Caco-2 (cell line): ENCODE data around the gene NSUN2. TPM values are rescaled to one million over a fixed set of nuclear protein-coding genes. Genes with fewer than 3 reads are reported as not detected.

Experiments
- Bru-seq: library from RNA; stranded (reverse); fragments of 400-500 nt; gene quantifications from one replicate; lab custom pipeline; 2021; lab: Mats Ljungman, UMichigan
- BruChase-seq, 2 experiments: library from RNA; stranded (reverse); fragments of 400-500 nt; gene quantifications; one replicate each; lab custom pipeline; 2021; lab: Mats Ljungman, UMichigan
- BruUV-seq: library from RNA; stranded (reverse); fragments of 400-500 nt; replicated peaks from 2 replicates; lab custom pipeline; 2021; lab: Mats Ljungman, UMichigan
- CTCF ChIA-PET: fragments of 300-600 bp; sonication (Branson Sonifier 250); formaldehyde crosslinking; loops from one replicate; lab custom pipeline; 2022; ENCODE audit warnings: antibody characterized with exemption; lab: Charles Lee
- POLR2A ChIA-PET: fragments of 300-600 bp; sonication (Branson Sonifier 250); formaldehyde crosslinking; loops from one replicate; lab custom pipeline; 2022; ENCODE audit warnings: antibody characterized with exemption; lab: Charles Lee
- DNase-seq, 2 experiments: peaks; one replicate each; pipeline versions ENCODE4 v3.0.0 to v3.0.0-alpha.2; 2020 to 2022
- H3K27me3 ChIP-seq: replicated peaks from 2 replicates; pipeline ENCODE4 v1.6.0; 2011; ENCODE audit warnings: low read length; ENCODE audit not compliant: control insufficient read depth, insufficient read depth
- H3K36me3 ChIP-seq: 2 replicates; pipeline ENCODE4 v1.5.1; 2011; ENCODE audit warnings: low read length; ENCODE audit not compliant: control insufficient read depth, insufficient read depth
- H3K4me1 ChIP-seq: fragments of 250-450 bp; sonication (Bioruptor Pico); 2 replicates; pipeline ENCODE4 v1.5.1; 2020; ENCODE audit warnings: mild to moderate bottlenecking
- H3K4me3 ChIP-seq: 2 replicates; pipeline ENCODE4 v1.5.1; 2011; ENCODE audit warnings: low read depth, mild to moderate bottlenecking, control low read depth, low read length
- H3K9me3 ChIP-seq: fragments of 250-450 bp; sonication (Bioruptor Pico); 2 replicates; pipeline ENCODE4 v1.5.1; 2020; ENCODE audit warnings: mild to moderate bottlenecking, moderate library complexity
- H3K27ac Mint-ChIP-seq: one replicate; pipeline ENCODE4 v1.8.0; 2022; ENCODE audit warnings: mixed read lengths; ENCODE audit not compliant: unreplicated experiment
- H3K27me3 Mint-ChIP-seq: one replicate; pipeline ENCODE4 v1.8.0; 2022; ENCODE audit warnings: mixed read lengths; ENCODE audit not compliant: insufficient read depth, unreplicated experiment
- H3K36me3 Mint-ChIP-seq: one replicate; pipeline ENCODE4 v1.8.0; 2022; ENCODE audit warnings: mild to moderate bottlenecking, mixed read lengths; ENCODE audit not compliant: insufficient read depth, unreplicated experiment
- H3K4me1 Mint-ChIP-seq: one replicate; pipeline ENCODE4 v1.8.0; 2022; ENCODE audit warnings: low read depth, mixed read lengths; ENCODE audit not compliant: unreplicated experiment
- H3K4me3 Mint-ChIP-seq: one replicate; pipeline ENCODE4 v1.8.0; 2022; ENCODE audit warnings: mild to moderate bottlenecking, moderate library complexity, mixed read lengths; ENCODE audit not compliant: unreplicated experiment
- H3K9me3 Mint-ChIP-seq: one replicate; pipeline ENCODE4 v1.8.0; 2022; ENCODE audit warnings: mixed read lengths; ENCODE audit not compliant: unreplicated experiment
- intact Hi-C: fragments of 100-400 bp; cut with micrococcal nuclease; formaldehyde crosslinking; loops from one replicate; pipeline ENCODE4 v1.10.0; 2022; ENCODE audit not compliant: unreplicated experiment
- long read RNA-seq: library from polyadenylated mRNA; stranded (forward); transcript quantifications from one replicate; pipeline ENCODE4 v2.0.0, GENCODE V29; 2022
- total RNA-seq: library from RNA; stranded (reverse); gene quantifications from 2 replicates; pipeline ENCODE4 v1.2.3, GENCODE V29; 2022
- TF ChIP-seq, protein P1 (sequence below), 2 experiments: fragments of 200-600 bp in 1 of 2; IDR thresholded peaks; 1 replicate in 1 of 2; 2 replicates in 1 of 2; pipeline versions ENCODE4 v1.5.1 to v1.8.0; 2011 to 2022; ENCODE audit warnings: antibody characterized with exemption in 1 of 2, control low read depth in 1 of 2, inconsistent platforms in 1 of 2, low read depth in 1 of 2, low read length in 1 of 2, mild to moderate bottlenecking in 1 of 2, moderate library complexity in 1 of 2; ENCODE audit not compliant: insufficient read depth in 1 of 2, severe bottlenecking in 1 of 2, unreplicated experiment in 1 of 2

Gene NSUN2
- total RNA-seq (93.8 and 105 TPM in 2 replicates), Bru-seq, nascent RNA (percentile 96 among the genes with signal in this experiment), BruChase-seq, experiment 1, labeled RNA remaining after a 2-hour chase (percentile 95 among the genes with signal in this experiment), BruChase-seq, experiment 2, labeled RNA remaining after a 6-hour chase (percentile 95 among the genes with signal in this experiment)
- long read RNA-seq, transcript NSUN2-201 (19 exons, 3,303 nt) = major isoform, 159 of 216 reads
- long read RNA-seq, transcript NSUN2-206 (18 exons, 2,619 nt) = minor isoform, 7 of 216 reads
- long read RNA-seq, partial matches to known transcripts = 19 of 216 reads
- long read RNA-seq, other reads (novel, unspliced or antisense) = 31 of 216 reads

DNA sequence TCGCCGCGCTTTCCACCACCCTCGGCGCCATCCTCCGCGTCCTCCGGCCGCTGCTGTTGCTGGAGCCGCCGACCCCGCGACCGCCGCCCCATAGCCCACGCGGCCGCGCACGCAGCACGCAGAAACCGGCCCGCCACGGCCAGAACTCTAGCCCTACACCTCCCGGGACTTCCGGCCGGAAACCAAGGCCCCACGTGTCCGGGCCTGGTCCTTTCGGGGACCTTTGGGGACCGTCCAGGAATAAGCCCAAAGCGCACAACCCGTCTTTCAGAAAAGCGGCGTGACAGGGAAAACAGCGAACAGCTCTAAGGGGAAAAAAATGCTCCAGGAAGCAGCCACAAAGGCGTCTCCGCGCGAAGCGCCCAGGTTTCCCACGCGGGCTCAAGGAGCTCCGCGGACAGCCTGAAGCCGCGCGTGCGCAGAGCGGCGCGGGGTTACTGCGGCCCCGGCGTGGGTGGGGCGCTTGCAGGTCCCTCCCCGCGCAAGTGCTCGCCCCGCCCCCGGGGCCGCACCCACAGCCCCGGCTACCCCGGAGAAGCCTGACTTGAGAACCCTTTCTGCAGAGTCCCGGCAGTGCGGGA, at the start of gene NSUN2, which contains the start of gene SRD5A1:
TSS of gene NSUN2 (minus strand) at position 157 of the 581 bp plus-strand sequence. CDS start at position 92, 65 bp downstream.
TSS of gene SRD5A1 (plus strand) at position 553 of the 581 bp plus-strand sequence. CDS start 137 bp downstream, outside the sequence.
- Histone ChIP-seq H3K4me1 (peaks cover 7% of the 10 kb centered on the region; the same call in 1 of the 2 replicates), H3K4me3 (peak within 1 kb of the TSS; percentile 96), H3K27me3 (no peaks in the 10 kb centered on the region), H3K9me3 (no peaks in the 10 kb centered on the region), H3K36me3 (peaks cover 2% of the 10 kb centered on the region)
- no TSS peak for BruUV-seq
- DNase-seq = peak; percentile 89 to 91
- peaks cover 49% of the 10 kb centered on the region for H3K36me3 Mint-ChIP-seq
- H3K27ac Mint-ChIP-seq = peak within 1 kb of the TSS; percentile 99
- H3K9me3 Mint-ChIP-seq = no peaks in the 10 kb centered on the region
- peaks cover 12% of the 10 kb centered on the region for H3K4me1 Mint-ChIP-seq
- ChIA-PET CTCF (no interaction called here), POLR2A (interaction anchor here (0.5 to 1.1 kb wide), 5 partner anchors 9 to 255 kb away, joined by 3 to 13 read pairs (median 5); partner anchors contain the start of genes MED10 and TENT4A)
- TF ChIP-seq, protein P1, sequence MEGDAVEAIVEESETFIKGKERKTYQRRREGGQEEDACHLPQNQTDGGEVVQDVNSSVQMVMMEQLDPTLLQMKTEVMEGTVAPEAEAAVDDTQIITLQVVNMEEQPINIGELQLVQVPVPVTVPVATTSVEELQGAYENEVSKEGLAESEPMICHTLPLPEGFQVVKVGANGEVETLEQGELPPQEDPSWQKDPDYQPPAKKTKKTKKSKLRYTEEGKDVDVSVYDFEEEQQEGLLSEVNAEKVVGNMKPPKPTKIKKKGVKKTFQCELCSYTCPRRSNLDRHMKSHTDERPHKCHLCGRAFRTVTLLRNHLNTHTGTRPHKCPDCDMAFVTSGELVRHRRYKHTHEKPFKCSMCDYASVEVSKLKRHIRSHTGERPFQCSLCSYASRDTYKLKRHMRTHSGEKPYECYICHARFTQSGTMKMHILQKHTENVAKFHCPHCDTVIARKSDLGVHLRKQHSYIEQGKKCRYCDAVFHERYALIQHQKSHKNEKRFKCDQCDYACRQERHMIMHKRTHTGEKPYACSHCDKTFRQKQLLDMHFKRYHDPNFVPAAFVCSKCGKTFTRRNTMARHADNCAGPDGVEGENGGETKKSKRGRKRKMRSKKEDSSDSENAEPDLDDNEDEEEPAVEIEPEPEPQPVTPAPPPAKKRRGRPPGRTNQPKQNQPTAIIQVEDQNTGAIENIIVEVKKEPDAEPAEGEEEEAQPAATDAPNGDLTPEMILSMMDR (IDR thresholded peaks at IDR 0.05; ENCODE audit: insufficient read depth in 1 of 2, low read depth in 1 of 2, low read length in 1 of 2, severe bottlenecking in 1 of 2, unreplicated experiment in 1 of 2) = no peak
- H3K27me3 Mint-ChIP-seq = no peaks in the 10 kb centered on the region
- peak within 1 kb of the TSS; percentile 100 for H3K4me3 Mint-ChIP-seq
- intact Hi-C loops = loop anchor here (1.0 to 5.0 kb wide), 4 partner anchors 80 to 255 kb away; partner anchors contain the start of genes MED10 and TENT4A

DNA sequence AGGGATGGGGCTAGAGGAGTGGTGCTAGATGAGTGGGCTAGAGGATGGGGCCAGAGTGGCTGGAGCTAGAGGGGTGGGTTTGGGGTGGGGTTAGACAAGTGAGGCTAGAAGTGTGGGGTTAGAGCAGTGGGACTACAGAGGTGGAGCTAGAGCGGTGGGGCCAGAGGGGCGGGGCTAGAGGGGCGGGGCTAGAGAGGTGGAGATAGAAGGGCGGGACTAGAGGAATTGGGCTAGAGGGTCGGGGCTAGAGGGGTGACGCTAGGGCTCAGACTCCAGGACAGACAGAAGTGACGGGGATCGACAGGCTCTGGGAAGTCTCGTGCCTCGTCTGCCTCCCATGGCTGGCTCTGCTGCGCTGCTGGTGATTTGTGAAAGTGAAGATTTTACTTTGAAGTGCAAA, 49.4 kb upstream of the NSUN2 start:
- Histone ChIP-seq H3K36me3 (no peaks in the 10 kb centered on the region), H3K4me3 (no peak overlapping the region), H3K9me3 (no peaks in the 10 kb centered on the region), H3K4me1 (no peaks in the 10 kb centered on the region), H3K27me3 (no peaks in the 10 kb centered on the region)
- intact Hi-C loops = no loop called here
- DNase-seq = no peak
- Mint-ChIP-seq H3K9me3 (no peaks in the 10 kb centered on the region), H3K4me1 (peaks cover under 1% of the 10 kb centered on the region), H3K27ac (no peak overlapping the region), H3K4me3 (no peak overlapping the region), H3K36me3 (no peaks in the 10 kb centered on the region), H3K27me3 (peaks cover 3% of the 10 kb centered on the region)
- ChIA-PET POLR2A (no interaction called here), CTCF (interaction anchor here (0.6 kb wide), 1 partner anchor 1220 kb away, joined by 4 read pairs; no protein-coding TSS in a partner anchor)
- TF ChIP-seq, protein P1 (IDR thresholded peaks at IDR 0.05; ENCODE audit: insufficient read depth in 1 of 2, low read depth in 1 of 2, low read length in 1 of 2, severe bottlenecking in 1 of 2, unreplicated experiment in 1 of 2) = no peak
- BruUV-seq = no TSS peak

DNA sequence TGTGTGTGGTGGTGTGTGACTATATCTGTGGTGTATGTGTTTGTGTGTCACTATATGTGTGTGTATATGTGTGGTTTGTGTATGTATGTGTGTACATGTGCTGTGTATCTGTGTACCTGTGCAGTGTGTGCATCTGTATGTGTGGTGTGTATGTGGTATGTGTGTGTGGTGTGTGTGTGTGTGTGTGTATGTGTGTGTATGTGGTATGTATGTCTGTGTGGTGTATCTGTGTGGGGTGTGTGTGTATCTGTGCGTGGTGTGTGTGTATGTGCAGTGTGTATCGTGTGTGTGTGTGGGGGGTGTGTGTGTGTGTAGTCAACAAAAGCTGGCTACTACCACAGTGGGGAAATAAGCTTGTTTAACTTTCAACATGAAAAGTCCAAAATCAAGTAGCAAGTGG, 48.8 kb upstream of the NSUN2 start:
- CTCF ChIA-PET = interaction anchor here (0.6 kb wide), 1 partner anchor 1219 kb away, joined by 4 read pairs; no protein-coding TSS in a partner anchor
- no peak overlapping the region for H3K4me3 Mint-ChIP-seq
- H3K27me3 Mint-ChIP-seq = peaks cover 3% of the 10 kb centered on the region
- intact Hi-C loops = no loop called here
- Histone ChIP-seq H3K9me3 (no peaks in the 10 kb centered on the region), H3K27me3 (no peaks in the 10 kb centered on the region), H3K4me1 (no peaks in the 10 kb centered on the region), H3K36me3 (no peaks in the 10 kb centered on the region), H3K4me3 (no peak overlapping the region)
- DNase-seq = no peak
- no peak overlapping the region for H3K27ac Mint-ChIP-seq
- POLR2A ChIA-PET = no interaction called here
- no TSS peak for BruUV-seq
- TF ChIP-seq, protein P1 (IDR thresholded peaks at IDR 0.05; ENCODE audit: insufficient read depth in 1 of 2, low read depth in 1 of 2, low read length in 1 of 2, severe bottlenecking in 1 of 2, unreplicated experiment in 1 of 2) = no peak
- H3K9me3 Mint-ChIP-seq = no peaks in the 10 kb centered on the region
- H3K36me3 Mint-ChIP-seq = no peaks in the 10 kb centered on the region
- H3K4me1 Mint-ChIP-seq = no peaks in the 10 kb centered on the region
